ENCODE measurements around the gene PAK5.

PAK5 gene

GRCh38 chr20:9775176-9775575, 63.7 kb downstream of the PAK5 start:
- DNase-seq, result no peak

GRCh38 chr20:9769954-9770353, 68.9 kb downstream of the PAK5 start:
- no peak for DNase-seq

GRCh38 chr20:9761476-9761875, 77.4 kb downstream of the PAK5 start:
- DNase-seq, result no peak

- DNase-seq, result no peak
Measured at GRCh38 chr20:9759392-9759791, 79.5 kb downstream of the PAK5 start.

- DNase-seq, result no peak
Measured at GRCh38 chr20:9758752-9759151, 80.1 kb downstream of the PAK5 start.

GRCh38 chr20:9756660-9757059, 82.2 kb downstream of the PAK5 start:
- no peak for DNase-seq

GRCh38 chr20:9755301-9755700, 83.6 kb downstream of the PAK5 start:
- DNase-seq, result no peak

GRCh38 chr20:9744551-9744950, 94.3 kb downstream of the PAK5 start:
- DNase-seq, result no peak

GRCh38 chr20:9743871-9744270, 95.0 kb downstream of the PAK5 start:
- DNase-seq, result no peak

- no peak for DNase-seq
Measured at GRCh38 chr20:9742821-9743220, 96.1 kb downstream of the PAK5 start.

- DNase-seq, result no peak
Measured at GRCh38 chr20:9741996-9742395, 96.9 kb downstream of the PAK5 start.

- no peak for DNase-seq
Measured at GRCh38 chr20:9740486-9740885, 98.4 kb downstream of the PAK5 start.

- no peak for DNase-seq
Measured at GRCh38 chr20:9739991-9740390, 98.9 kb downstream of the PAK5 start.

GRCh38 chr20:9736373-9736772, 102.5 kb downstream of the PAK5 start:
- no peak for DNase-seq

- no peak for DNase-seq
Measured at GRCh38 chr20:9723501-9724202, 115.2 kb downstream of the PAK5 start.

GRCh38 chr20:9711872-9712271, 127.0 kb downstream of the PAK5 start:
- DNase-seq, result no peak

- DNase-seq, result no peak
Measured at GRCh38 chr20:9710685-9711084, 128.2 kb downstream of the PAK5 start.

GRCh38 chr20:9705722-9706476, 133.0 kb downstream of the PAK5 start:
- no peak for DNase-seq

- DNase-seq, result no peak
Measured at GRCh38 chr20:9699181-9699580, 139.7 kb downstream of the PAK5 start.

- no peak for DNase-seq
Measured at GRCh38 chr20:9689041-9689440, 149.8 kb downstream of the PAK5 start.

GRCh38 chr20:9686866-9687265, 152.0 kb downstream of the PAK5 start:
- no peak for DNase-seq

- no peak for DNase-seq
Measured at GRCh38 chr20:9686455-9686854, 152.4 kb downstream of the PAK5 start.

GRCh38 chr20:9686001-9686400, 152.9 kb downstream of the PAK5 start:
- DNase-seq, result no peak

- DNase-seq, result no peak
Measured at GRCh38 chr20:9685011-9685410, 153.9 kb downstream of the PAK5 start.

Data from fibroblast of skin of right biceps (primary cell).